HS-5 (cell line): ENCODE results near the gene ARHGAP30.
"Not testable (repeated sequence)": the region's sequence is repeated elsewhere in the genome, so short reads cannot be mapped to it uniquely, and the experiment has no call there.

Experiments used
- DNase-seq: peaks from one replicate; pipeline ENCODE4 v3.0.0-alpha.2; 2012; ENCODE audit warnings: low read depth

The ARHGAP30 gene, protein sequence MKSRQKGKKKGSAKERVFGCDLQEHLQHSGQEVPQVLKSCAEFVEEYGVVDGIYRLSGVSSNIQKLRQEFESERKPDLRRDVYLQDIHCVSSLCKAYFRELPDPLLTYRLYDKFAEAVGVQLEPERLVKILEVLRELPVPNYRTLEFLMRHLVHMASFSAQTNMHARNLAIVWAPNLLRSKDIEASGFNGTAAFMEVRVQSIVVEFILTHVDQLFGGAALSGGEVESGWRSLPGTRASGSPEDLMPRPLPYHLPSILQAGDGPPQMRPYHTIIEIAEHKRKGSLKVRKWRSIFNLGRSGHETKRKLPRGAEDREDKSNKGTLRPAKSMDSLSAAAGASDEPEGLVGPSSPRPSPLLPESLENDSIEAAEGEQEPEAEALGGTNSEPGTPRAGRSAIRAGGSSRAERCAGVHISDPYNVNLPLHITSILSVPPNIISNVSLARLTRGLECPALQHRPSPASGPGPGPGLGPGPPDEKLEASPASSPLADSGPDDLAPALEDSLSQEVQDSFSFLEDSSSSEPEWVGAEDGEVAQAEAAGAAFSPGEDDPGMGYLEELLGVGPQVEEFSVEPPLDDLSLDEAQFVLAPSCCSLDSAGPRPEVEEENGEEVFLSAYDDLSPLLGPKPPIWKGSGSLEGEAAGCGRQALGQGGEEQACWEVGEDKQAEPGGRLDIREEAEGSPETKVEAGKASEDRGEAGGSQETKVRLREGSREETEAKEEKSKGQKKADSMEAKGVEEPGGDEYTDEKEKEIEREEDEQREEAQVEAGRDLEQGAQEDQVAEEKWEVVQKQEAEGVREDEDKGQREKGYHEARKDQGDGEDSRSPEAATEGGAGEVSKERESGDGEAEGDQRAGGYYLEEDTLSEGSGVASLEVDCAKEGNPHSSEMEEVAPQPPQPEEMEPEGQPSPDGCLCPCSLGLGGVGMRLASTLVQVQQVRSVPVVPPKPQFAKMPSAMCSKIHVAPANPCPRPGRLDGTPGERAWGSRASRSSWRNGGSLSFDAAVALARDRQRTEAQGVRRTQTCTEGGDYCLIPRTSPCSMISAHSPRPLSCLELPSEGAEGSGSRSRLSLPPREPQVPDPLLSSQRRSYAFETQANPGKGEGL

DNA sequence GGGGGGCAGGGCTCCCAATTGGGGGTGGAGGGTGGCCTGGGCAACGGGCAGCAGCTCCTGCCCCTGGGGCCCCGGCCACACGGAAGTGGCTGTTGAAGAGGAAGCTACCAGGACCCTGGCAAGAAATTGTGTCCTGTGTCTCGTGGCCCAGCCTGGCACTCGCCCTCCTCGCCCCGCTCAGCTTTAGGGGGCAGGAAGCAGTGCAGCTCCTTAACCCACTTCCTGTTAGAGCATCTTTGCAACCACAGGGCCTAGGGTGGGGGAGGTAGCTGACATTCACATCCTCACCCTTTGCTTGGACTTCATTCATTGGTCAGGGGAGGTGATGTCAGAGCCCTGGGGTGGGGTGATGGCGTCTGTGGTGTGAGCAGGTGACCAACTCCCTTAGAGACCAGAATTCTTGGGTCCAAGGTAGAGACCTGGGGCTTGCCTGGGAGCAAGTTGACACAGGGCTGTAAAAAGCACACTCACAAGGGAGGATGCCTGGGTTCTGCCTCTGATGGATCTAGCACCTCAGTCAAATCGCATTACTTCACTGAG lies at the start of gene ARHGAP30:
ARHGAP30 (minus strand) TSS at position 161 of the 540 bp plus-strand sequence. CDS start 267 bp downstream, outside the sequence.
- DNase-seq: no peak

DNA sequence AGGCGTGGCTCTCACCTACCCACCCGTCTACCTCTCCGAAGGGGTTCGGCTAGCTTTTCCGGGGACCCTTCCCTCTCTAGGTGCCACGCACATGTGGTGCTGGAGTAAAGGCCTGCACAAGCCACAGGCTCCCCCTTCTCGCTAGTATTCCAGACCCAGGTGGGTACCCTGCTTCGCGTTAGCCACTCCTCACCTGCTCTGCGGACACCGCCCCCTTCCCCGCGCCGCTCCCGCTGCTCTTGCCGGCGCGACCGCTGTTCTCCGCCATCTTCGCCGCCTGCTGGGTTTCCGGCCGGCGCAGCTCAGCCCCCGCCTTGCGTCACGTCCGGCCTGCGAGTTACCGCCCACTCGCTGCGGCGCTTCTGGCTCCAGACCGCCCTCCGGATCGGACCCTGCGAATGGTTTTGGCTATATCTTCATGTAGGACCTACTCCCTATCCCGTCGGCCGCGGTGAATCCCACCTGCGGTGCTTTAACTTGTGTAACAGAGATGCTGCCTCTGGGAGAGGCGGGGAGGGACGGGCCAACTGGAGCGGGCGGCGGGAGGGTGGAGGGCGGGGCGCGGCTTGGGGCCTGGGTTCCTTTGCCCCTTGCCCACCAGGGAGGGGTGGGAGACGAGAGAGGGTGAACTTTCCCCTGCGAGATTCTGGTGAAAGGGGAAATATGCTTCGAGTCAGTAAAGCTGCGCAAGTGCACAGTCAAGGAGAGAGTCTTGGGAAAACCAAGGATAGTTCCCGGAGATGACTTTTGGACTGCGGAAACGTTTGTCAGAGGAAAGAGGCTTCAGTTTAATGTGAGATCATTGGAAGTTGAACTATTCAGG lies 48.3 kb upstream of the ARHGAP30 start, which contains the start of the genes NIT1 and PFDN2:
NIT1 (plus strand) TSS at position 347 of the 823 bp plus-strand sequence; CDS start at position 419, 72 bp downstream.
PFDN2 (minus strand) TSS at position 279 of the 823 bp plus-strand sequence; CDS start at position 268, 11 bp downstream.
- DNase-seq: no peak

DNA sequence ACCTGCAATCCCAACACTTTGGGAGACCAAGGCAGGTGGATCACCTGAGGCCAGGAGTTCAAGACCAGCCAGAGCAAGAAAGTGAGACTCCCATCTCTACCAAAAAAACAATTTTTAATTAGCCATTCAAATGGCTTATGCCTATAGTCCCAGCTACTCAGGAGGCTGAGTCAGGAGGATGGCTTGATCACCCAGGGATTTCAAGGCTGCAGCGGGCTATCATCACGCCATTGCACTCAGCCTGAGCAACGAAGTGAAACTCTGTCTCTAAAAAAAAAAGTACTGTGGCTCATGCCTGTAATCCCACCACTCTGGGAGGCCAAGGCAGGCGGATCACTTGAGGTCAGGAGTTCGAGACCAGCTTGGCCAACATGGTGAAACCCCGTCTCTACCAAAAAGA lies 46.3 kb upstream of the ARHGAP30 start:
- not testable (repeated sequence) for DNase-seq

DNA sequence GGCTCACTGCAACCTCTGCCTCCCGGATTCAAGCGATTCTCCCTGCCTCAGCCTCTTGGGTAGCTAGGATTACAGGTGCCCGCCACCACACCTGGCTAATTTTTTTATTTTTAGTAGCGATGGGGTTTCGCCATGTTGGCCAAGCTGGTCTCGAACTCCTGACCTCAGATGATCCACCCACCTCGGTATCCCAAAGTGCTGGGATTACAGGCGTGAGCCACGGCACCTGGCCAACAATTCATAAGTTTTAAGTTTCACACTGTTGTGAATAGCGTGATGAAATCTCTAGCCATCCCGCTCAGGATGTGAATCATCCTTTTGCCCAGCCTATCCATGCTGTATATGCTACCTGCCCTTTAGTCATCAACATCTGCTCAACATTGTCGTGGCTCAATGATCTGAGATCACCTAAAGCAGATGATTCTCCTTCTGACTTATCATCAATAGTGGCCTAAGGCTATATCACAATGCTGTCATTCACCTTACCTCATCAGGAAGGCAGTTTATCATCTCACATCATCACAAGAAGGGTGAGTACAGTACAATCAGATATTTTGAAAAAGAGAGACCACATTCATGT lies 45.5 kb upstream of the ARHGAP30 start:
- peak; percentile 98 for DNase-seq

DNA sequence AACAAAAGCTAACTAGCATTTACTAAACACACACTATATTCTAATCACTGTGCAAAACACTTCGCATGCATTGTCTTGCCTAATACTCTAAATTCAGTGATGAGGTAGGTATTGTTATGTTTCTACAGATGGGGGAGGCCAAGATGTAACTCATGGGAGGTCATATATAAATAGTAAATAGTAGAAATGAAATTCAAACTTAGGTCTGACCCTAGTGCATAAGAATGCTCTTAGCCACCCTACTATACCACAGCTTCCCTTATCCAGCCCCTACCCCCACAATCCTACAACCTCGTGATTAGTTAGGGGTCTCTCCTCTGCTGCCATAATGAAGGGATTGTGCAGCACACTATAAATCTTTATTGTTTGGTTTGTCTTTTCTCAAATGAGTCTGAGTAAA lies 44.9 kb upstream of the ARHGAP30 start:
- no peak for DNase-seq

DNA sequence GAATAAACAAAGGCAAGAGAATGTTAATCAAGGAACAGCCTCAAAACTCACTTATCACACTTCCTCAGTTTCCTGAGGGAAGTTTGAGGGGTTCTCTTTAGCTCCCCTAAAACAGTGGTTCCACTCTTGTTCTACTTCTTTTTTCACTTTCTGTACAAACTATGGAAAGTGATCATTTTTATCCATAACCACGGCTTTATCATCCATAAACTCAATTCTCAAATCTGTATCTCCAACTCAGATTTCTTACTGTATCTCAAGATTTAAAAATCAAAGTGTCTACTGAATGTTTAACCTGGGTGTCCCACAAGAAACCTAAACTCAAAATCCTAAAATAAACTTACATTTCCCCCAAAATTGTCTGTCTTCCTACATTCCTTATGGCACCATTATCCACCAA lies 44.2 kb upstream of the ARHGAP30 start:
- no peak for DNase-seq

DNA sequence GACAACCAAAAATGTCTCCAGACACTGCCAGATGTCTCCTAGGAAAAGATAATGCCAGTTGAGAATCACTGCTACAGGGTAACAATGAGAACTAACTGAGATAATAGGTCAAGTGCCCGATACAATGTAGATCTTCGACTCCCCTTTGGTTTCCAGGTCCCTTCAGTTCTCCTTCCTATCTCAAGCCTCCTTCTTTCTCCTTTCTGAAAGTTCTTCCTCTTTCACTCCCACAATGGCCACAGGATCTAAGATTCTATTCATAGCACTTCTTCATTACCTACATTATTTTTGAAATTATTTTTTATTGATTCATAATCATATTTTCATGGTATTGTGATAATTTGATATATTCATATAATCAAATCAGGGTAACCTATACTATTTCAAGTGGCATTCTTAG lies 41.8 kb upstream of the ARHGAP30 start:
- no peak for DNase-seq

DNA sequence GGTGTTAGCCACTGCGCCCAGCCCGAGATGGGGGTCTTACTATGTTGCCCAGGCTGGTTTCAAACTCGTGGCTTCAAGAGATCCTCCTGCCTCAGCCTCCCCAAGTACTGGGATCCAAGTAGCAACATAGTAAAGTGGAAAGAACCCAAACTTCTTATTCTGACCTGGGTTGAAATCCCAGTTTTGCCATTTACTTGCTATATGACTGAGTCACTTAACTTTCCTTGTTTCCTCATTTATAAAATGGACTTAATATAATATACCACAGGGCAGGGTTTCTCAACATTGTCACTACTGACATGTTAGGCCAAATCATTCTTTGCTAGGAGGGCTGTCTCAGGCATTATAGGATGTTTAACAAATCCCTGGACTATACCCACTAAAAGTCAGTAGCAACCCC lies 41.4 kb upstream of the ARHGAP30 start:
- DNase-seq: no peak

DNA sequence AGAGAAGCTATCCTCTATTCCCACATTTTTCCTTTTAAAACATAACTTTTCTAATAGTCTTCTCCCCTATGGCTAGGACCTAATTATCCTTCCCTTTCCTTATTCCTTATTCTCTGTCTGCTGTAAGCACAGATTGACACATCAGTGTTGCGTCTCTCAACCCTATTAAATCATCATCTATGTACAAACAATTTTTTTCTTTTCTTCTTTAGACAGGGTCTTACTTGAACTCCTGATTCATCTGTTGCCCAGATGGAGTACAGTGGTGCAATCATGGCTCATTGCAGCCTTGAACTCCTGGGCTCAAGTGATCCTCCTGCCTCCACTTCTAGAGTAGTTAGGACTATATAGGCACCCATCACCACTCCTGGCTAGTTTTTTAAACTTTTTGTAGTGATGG lies 36.7 kb upstream of the ARHGAP30 start:
- DNase-seq: no peak

DNA sequence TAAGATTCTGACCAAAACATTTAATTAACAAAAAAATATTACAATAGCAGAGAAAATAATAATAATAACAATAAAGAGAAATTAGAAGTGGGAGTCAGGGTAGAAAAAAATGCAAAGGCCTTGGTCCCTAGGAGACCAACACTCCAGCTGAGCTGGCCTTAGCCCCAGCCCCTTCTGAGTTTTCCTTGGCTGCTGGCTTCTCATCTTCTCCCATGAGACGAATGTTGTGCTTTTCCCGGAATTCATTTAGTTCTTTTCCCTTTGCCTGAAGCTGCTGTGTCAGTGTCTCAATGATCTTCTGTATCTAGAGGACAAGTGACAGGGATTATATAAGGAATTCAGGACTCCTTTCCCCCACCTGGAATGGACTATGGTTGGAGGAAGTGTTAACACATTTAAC lies 30.9 kb upstream of the ARHGAP30 start:
- no peak for DNase-seq

DNA sequence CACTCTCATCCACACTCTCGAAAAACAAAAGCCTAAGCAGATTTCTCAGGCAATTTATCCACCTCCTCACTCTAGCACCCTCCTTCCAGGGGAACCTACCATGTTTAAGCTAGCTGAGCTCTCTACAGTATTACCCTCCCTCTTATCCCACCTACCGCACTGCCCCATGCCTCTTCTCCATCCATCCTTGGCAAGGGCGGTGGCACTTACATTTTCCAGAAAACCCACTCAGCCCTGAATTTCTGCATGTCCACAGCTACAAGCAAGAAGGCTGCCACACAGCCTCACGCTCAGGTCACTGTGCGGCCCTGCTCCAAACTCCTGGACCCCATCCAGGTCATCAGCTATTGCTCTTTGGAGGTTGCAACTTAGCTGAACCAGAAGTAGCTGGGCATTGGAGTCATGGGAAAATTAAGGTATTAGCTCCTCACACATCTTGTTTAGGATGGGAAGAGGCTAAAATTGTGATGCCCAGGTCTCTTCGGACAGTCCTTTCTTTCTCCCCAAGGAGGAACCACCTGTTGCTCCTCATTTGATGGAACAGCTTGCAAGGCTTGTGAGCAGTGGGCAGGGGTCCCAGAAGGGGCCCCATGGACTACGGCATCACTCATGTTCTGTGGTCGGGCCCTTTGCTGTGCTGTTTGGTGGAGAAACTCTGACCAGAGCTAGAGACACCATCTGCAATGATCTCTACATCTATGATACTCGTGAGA lies 29.6 kb upstream of the ARHGAP30 start:
- no peak for DNase-seq

DNA sequence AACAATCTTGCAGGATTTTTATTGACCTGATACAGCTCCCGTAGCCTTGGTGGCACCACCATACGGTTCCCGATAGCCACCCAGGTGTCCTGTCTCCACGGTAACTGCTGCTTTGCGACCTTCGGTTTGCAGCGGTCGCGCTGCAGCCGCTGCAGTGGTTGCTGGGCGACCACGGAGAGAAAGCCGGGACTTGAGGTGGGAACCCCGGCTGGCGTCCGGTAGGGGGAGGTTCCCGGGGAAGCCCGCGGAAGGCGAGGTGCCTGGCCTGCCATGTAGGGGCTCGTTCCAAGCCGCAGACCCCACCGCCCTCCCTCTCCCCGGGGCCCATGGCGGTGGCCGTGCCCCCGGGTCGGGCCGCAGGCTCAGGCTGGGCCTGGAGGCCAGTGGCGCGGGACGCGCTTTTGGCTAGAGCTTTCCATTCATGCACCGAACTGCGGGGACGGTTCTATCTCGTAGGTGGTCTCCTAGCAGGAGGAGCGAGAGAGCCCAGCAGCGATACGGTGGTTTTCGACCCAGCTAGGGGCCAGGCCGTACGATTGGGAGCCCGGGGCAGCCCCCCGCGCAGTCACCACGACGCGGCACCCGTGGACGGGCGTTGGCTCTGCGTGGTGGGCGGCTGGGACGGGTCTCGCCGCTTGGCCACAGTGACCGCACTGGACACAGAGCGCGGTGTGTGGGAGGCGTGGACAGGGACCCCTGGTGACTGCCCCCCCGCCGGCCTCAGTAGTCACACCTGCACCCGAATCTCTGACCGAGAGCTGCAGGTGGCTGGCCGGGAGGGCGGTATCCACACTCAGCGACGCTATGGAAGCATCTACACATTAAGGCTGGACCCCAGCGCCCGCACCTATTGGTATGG lies 28.7 kb upstream of the ARHGAP30 start, which contains the start of gene KLHDC9:
KLHDC9 (plus strand) TSS at position 152 of the 859 bp plus-strand sequence; CDS start at position 327, 175 bp downstream.
- no peak for DNase-seq

DNA sequence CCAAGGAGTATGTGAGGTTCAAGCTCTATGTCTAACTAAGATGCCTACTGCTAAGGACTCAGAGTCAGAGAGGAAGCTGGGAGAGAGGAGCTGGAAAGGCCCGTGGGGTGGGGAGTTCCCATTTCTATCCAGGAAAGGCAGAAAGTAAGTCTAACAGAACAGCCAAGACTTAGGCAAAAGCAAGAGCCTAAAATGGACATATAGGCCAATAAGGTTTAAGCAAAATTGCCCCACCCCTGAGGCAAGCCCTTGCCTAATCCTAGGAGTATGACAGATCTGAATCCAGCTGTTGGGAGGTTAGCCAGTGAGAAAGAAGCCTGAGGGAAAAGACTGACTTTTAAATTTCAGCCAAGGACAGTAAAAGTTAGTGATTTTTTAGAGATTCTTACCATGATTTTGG lies 26.8 kb upstream of the ARHGAP30 start:
- DNase-seq: no peak

DNA sequence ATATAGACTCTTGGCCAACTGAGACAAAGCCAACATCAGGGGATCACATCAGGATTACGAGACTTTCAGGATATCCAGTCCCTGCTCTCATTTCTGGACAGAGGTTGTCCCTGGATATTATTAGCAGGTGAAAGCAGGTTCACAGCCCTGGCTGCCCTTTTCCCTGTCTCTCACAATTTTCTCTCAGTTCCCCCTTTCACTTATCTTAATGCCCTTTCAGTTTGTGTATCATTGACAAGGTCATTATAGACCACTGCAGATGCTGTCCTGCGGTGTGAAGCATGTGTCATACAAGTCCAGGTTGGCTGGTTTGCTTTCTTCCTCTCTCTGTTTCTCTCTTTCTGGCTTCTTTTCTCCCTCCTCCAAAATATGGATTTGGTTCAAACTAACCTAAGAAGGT lies 26.3 kb upstream of the ARHGAP30 start:
- DNase-seq: no peak

DNA sequence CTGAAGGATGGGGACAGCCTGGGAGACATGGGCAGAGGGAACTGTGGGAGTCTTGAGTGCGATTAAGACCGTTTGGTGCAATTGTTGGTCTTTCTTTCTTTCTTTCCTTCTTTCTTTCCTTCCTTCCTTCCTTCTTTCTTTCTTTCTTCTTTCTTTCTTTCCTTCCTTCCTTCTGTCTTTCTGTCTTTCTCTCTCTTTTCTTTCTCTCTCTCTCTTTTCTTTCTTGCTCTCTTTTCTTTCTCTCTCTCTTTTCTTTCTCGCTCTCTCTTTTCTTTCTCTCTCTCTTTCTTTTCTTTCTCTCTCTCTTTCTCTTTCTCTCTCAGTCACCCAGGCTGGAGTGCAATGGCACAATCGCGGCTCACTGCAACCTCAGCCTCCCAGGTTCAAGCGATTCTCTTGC lies 25.5 kb upstream of the ARHGAP30 start:
- DNase-seq: no peak

DNA sequence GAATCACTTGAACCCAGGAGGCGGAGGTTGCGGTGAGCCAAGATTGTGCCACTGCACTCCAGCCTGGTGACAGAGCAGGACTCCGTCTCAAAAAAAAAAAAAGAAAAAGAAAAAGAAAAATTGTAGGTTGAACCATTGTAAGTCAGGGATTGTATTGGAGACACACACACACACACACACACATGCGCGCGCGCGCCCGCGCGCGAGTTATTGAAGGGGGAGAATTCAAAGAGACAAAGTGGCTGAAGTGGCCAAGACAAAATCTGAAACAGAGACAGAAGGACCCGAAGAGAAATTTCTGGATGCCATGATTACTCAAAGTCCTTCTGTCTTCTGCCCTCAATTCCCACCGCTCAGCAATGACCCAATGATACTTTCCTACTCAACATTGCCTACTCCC lies 24.8 kb upstream of the ARHGAP30 start:
- no peak for DNase-seq

DNA sequence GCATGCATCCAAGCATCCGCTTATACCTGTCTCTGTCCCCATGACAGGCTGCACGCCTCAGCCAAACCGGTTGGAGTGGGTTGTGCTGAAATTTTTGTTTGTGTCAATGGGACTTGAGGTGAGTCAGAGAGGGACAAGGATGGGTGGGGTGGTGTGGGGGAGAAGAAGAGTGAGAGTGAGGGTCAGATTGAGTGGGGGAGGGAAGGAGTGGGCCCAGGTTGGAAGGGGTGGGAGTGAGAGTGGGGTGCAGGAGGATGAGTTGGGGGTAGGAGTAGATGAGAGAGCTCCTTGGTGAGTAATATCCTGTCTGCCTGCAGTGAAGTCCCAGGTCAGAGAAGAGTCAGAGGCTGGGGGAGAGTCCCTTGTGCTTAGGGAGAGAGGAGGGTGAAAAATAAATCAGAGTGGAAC lies 22.9 kb upstream of the ARHGAP30 start:
- no peak for DNase-seq

DNA sequence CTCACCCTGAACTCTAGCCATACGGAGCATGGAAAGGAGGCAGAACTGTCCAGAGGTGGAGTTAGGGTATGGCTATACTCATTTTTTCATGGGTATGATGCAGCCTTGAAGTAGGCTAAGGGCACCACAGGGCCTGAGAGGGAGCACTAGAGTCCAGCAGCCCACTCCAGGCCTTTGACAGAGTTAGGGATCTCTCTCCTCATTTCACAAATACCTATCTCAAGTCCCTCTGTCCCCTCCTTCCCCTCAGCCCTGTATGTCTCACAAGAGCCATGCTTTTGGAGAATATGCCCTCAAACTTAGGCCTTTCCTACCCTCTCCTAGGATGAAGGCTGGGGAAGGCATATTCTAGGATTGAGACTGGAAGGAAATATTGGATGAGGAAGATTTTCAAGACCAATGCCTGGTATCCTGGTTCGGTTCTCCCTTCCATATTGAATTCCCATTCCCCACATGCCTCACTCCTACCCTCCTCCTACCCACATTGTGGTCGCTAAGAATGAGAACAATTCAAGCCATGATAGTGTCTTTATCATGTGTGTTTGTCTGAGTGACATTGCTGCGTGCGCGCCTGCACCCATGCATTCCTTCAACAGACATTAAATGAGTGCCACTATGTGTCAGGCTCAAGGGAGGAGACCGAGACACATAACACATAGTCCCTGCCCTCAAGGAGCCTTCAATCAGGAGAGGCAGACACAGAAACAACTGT lies 22.3 kb upstream of the ARHGAP30 start:
- no peak for DNase-seq
